Cardiac muscle cell (in vitro differentiated cells and primary cell): ENCODE results near the gene RNFT2. TPM values are rescaled to one million over a fixed set of nuclear protein-coding genes. Genes with fewer than 3 reads are reported as not detected.

Experiments
- DNase-seq, 2 donors: peaks; one replicate each; pipeline versions ENCODE4 v3.0.0 to v3.0.0-alpha.2; 2010 to 2017; ENCODE audit warnings: low read depth in 1 of 2, low spot score in 1 of 2
- H3K27ac ChIP-seq: fragments of 200-600 bp; sonication (generic); 2 replicates; pipeline ENCODE4 v1.5.1; 2016
- H3K27me3 ChIP-seq: fragments of 200-600 bp; sonication (generic); 2 replicates; pipeline ENCODE4 v1.6.0; 2016; ENCODE audit warnings: control low read depth
- H3K36me3 ChIP-seq: fragments of 200-600 bp; sonication (generic); 2 replicates; pipeline ENCODE4 v1.5.1; 2016; ENCODE audit warnings: control low read depth
- H3K4me1 ChIP-seq: fragments of 200-600 bp; sonication (generic); 2 replicates; pipeline ENCODE4 v1.8.1; 2017; ENCODE audit warnings: low read depth, mild to moderate bottlenecking, mixed run types
- H3K4me3 ChIP-seq: fragments of 200-600 bp; sonication (generic); 2 replicates; pipeline ENCODE4 v1.5.1; 2016; ENCODE audit warnings: mild to moderate bottlenecking
- H3K9me3 ChIP-seq: fragments of 200-600 bp; sonication (generic); 2 replicates; pipeline ENCODE4 v1.5.1; 2017; ENCODE audit warnings: low read depth, mild to moderate bottlenecking, control low read depth
- polyA plus RNA-seq: library from polyadenylated mRNA; unstranded; fragments of >200 nt; fragmentation: Nextera tagmentation; extraction: Ambion mirVana; gene quantifications from 2 replicates; pipeline ENCODE4 v1.2.1, GENCODE V29; 2016
- total RNA-seq: library from RNA; depleted of rRNA; stranded (reverse); fragments of >200 nt; gene quantifications from 2 replicates; pipeline ENCODE4 v1.2.3, GENCODE V29; 2016
- TF ChIP-seq, protein P1 (sequence below): IDR thresholded peaks from 2 replicates; pipeline ENCODE4 v1.5.1; 2012; ENCODE audit warnings: low read depth, mild to moderate bottlenecking, low read length

Gene RNFT2
- total and polyA plus RNA-seq, 2 experiments from 2014 or later, result 11.0 to 19.1 TPM

DNA sequence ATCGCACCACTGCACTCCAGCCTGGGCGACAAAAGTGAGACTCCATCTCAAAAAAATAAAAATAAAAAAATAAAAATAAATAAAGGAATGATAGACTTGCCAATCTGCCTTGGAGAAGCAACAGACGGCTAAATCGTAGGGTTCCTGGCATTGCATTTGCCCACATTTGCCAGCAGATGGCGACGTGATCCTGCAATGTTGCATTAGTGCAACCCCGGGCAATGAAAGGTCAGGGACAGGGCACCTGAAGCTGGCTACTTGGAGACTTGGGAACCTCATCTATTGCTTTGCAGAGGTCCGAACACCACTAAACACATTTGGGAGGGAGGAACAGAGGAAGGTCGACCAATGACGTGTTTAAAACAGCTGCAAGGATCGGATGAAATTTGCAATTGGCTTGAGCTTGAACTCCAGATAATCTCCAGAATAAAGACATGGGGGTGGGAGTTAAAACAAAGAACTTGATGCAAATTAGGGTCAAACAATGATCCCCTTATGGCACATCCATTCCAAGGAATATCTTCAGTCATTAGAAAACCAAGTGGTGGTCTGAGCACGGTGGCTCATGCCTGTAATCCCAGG, 34.8 kb upstream of the RNFT2 start:
- TF ChIP-seq, protein P1, sequence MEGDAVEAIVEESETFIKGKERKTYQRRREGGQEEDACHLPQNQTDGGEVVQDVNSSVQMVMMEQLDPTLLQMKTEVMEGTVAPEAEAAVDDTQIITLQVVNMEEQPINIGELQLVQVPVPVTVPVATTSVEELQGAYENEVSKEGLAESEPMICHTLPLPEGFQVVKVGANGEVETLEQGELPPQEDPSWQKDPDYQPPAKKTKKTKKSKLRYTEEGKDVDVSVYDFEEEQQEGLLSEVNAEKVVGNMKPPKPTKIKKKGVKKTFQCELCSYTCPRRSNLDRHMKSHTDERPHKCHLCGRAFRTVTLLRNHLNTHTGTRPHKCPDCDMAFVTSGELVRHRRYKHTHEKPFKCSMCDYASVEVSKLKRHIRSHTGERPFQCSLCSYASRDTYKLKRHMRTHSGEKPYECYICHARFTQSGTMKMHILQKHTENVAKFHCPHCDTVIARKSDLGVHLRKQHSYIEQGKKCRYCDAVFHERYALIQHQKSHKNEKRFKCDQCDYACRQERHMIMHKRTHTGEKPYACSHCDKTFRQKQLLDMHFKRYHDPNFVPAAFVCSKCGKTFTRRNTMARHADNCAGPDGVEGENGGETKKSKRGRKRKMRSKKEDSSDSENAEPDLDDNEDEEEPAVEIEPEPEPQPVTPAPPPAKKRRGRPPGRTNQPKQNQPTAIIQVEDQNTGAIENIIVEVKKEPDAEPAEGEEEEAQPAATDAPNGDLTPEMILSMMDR, result peak; percentile 90
- peak; percentile 74 to 84 for DNase-seq
- Histone ChIP-seq H3K4me1 (peaks cover 4% of the 10 kb centered on the region), H3K9me3 (no peaks in the 10 kb centered on the region), H3K27me3 (peaks cover 8% of the 10 kb centered on the region), H3K27ac (no peak overlapping the region), H3K4me3 (no peak overlapping the region), H3K36me3 (no peaks in the 10 kb centered on the region)

DNA sequence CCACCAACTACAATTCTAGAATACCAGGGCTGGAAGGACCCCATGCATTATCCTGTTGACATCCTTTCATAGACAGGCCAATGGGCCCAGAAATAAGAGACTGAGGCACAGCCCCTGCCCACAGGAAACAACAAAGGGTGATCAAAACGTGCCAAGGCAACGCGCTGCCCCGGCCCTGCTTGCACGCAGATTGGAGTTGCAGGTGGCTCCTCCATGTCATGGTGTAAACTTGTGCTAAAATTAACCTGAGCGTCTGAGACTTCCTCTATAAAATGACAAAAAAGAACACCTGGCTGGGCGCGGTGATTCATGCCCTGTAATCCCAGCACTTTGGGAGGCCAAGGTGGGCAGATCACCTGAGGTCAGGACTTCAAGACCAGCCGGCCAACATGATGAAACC, 30.4 kb upstream of the RNFT2 start:
- TF ChIP-seq, protein P1, result no peak
- H3K36me3 ChIP-seq, result no peaks in the 10 kb centered on the region
- no peak overlapping the region for H3K4me3 ChIP-seq
- no peaks in the 10 kb centered on the region for H3K9me3 ChIP-seq
- H3K4me1 ChIP-seq, result no peaks in the 10 kb centered on the region
- H3K27me3 ChIP-seq, result peaks cover 25% of the 10 kb centered on the region
- no peak for DNase-seq
- H3K27ac ChIP-seq, result no peak overlapping the region

- H3K4me3 ChIP-seq, result no peak overlapping the region
- DNase-seq, result peak in 1 of 2 donors; percentile 67
Measured at GRCh38 chr12:116708826-116709756, 29.0 kb upstream of the RNFT2 start.

DNA sequence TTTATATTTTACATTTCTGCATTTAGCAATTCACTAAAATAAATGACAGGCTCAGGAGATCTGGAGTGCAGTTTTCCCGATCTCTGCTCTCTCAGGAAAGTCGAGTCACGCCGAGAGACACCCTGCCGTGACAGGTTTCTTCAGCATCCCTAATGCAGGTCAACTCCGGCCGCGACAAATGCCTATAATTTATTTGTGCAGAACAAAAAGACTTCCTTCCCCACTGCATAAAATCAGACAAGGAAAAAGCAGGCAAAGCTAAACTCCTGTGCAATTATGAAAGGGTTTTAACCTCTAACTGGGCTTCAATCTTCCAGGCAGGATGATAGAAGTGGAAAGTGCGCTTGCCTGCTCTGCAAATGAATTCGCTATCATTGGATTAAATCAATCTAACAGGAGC, 28.3 kb upstream of the RNFT2 start:
- TF ChIP-seq, protein P1, result no peak
- no peaks in the 10 kb centered on the region for H3K36me3 ChIP-seq
- H3K4me3 ChIP-seq, result no peak overlapping the region
- no peaks in the 10 kb centered on the region for H3K9me3 ChIP-seq
- no peak overlapping the region for H3K27ac ChIP-seq
- H3K27me3 ChIP-seq, result peaks cover 25% of the 10 kb centered on the region
- DNase-seq, result no peak
- no peaks in the 10 kb centered on the region for H3K4me1 ChIP-seq

More at GRCh38 chr12:116708826-116709756, 29.0 kb upstream of the RNFT2 start:
- no peak overlapping the region for H3K27ac ChIP-seq
- TF ChIP-seq, protein P1, result peak; percentile 35
- H3K4me1 ChIP-seq, result no peaks in the 10 kb centered on the region
- H3K27me3 ChIP-seq, result peaks cover 25% of the 10 kb centered on the region
- no peaks in the 10 kb centered on the region for H3K9me3 ChIP-seq
- no peaks in the 10 kb centered on the region for H3K36me3 ChIP-seq

DNA sequence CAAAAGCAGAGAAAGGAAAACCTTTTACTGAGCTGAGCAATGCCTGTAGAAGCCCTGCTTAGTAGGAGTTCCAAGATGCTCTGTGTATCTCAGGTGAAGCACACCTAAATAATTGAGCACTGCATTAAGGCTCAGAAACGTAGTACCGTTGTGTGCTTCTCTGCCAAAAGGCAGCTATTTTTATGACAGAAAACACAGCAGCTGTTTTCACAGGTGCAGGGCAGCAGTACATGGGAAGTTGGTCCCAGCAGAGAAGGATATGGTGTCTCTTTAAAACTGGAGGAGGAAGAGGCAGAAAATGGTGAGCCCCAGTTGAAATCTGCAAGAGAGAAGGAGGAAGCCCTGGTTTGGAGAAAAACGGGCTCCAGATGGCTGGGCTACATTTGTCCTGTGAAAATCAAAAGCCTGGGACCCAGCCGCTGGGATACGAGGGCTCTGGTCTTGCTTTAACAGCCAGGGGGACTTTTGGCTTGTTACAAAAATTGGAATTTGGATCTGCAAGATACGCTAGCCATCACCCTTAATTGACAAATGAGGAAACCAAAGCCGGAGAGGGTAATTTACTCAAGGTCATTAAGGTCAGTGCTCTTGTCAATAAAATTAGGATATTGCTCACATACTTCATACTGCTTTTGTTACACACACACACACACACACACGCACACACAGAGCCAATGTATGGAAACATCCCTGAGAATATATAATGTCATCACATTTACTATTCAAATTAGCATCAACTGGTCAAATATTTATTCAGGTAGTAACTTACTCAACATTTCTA, 27.6 kb upstream of the RNFT2 start:
- Histone ChIP-seq H3K36me3 (no peaks in the 10 kb centered on the region), H3K4me3 (no peak overlapping the region), H3K27ac (no peak overlapping the region), H3K9me3 (no peaks in the 10 kb centered on the region), H3K27me3 (peaks cover 25% of the 10 kb centered on the region), H3K4me1 (no peaks in the 10 kb centered on the region)
- DNase-seq, result no peak
- TF ChIP-seq, protein P1, result no peak
